Measurements from ENCODE around the gene WDR18.

WDR18 gene

DNA sequence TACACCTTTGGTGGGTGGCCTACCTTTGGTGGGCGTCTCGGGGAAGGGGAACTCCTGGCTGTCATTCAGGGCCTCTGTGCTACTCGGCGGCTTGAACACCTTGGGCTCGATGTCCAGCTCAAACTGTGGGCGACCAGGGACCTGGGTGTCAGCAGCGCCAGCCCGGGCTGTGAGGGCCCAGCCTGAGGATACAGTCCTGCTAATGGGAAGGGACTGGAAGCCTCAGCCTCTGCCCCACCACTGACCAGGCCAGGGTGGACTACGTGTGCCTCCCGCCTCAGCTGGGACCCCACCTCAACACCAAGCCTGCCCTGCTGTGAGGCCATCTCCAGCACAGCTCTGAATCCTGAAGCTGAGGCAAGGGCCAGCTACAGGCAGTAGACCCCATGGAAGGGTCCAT, 29.1 kb downstream of the WDR18 start:
- TF ChIP-seq, protein P1, sequence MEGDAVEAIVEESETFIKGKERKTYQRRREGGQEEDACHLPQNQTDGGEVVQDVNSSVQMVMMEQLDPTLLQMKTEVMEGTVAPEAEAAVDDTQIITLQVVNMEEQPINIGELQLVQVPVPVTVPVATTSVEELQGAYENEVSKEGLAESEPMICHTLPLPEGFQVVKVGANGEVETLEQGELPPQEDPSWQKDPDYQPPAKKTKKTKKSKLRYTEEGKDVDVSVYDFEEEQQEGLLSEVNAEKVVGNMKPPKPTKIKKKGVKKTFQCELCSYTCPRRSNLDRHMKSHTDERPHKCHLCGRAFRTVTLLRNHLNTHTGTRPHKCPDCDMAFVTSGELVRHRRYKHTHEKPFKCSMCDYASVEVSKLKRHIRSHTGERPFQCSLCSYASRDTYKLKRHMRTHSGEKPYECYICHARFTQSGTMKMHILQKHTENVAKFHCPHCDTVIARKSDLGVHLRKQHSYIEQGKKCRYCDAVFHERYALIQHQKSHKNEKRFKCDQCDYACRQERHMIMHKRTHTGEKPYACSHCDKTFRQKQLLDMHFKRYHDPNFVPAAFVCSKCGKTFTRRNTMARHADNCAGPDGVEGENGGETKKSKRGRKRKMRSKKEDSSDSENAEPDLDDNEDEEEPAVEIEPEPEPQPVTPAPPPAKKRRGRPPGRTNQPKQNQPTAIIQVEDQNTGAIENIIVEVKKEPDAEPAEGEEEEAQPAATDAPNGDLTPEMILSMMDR (IDR thresholded peaks at IDR 0.05; ENCODE audit: low read depth, low read length) = no peak
- H3K4me3 ChIP-seq (replicated peaks in 1 of 2; ENCODE audit: low read depth in 2 of 2, low read length in 2 of 2) = no peak overlapping the region
- DNase-seq (ENCODE audit: low read depth in 2 of 2) = no peak

- H3K4me3 ChIP-seq (replicated peaks in 1 of 2; ENCODE audit: low read depth in 2 of 2, low read length in 2 of 2) = no peak overlapping the region
- TF ChIP-seq, protein P1 (IDR thresholded peaks at IDR 0.05; ENCODE audit: low read depth, low read length) = no peak
- no peak for DNase-seq (ENCODE audit: low read depth in 2 of 2)
Measured at GRCh38 chr19:1014161-1015060, 30.3 kb downstream of the WDR18 start.

GRCh38 chr19:1015061-1015781, 31.1 kb downstream of the WDR18 start:
- TF ChIP-seq, protein P1 (IDR thresholded peaks at IDR 0.05; ENCODE audit: low read depth, low read length) = no peak
- no peak for DNase-seq (ENCODE audit: low read depth in 2 of 2)

GRCh38 chr19:1015782-1016646, 31.9 kb downstream of the WDR18 start:
- TF ChIP-seq, protein P1 (IDR thresholded peaks at IDR 0.05; ENCODE audit: low read depth, low read length) = no peak
- no peak for DNase-seq (ENCODE audit: low read depth in 2 of 2)
- no peak overlapping the region for H3K4me3 ChIP-seq (replicated peaks in 1 of 2; ENCODE audit: low read depth in 2 of 2, low read length in 2 of 2)

More at GRCh38 chr19:1015061-1015781, 31.1 kb downstream of the WDR18 start:
- no peak overlapping the region for H3K4me3 ChIP-seq (replicated peaks in 1 of 2; ENCODE audit: low read depth in 2 of 2, low read length in 2 of 2)

- peak; percentile 49 to 83 for DNase-seq (ENCODE audit: low read depth in 2 of 2)
- TF ChIP-seq, protein P1 (IDR thresholded peaks at IDR 0.05; ENCODE audit: low read depth, low read length) = no peak
- H3K4me3 ChIP-seq (replicated peaks in 1 of 2; ENCODE audit: low read depth in 2 of 2, low read length in 2 of 2) = peak overlapping the region in 1 of 2 donors; percentile 10
Measured at GRCh38 chr19:1016647-1017114, 32.5 kb downstream of the WDR18 start.

Data from cardiac fibroblast (primary cell).